Neutrophil (primary cell): ENCODE results near the gene HERC4.

Source experiments
- H3K27ac ChIP-seq: fragments of 200-600 bp; sonication (generic); 2 replicates; pipeline ENCODE4 v1.5.1; 2016; ENCODE audit warnings: mild to moderate bottlenecking, moderate library complexity
- H3K27me3 ChIP-seq: fragments of 200-600 bp; sonication (generic); 2 replicates; pipeline ENCODE4 v1.6.0; 2016; ENCODE audit warnings: mild to moderate bottlenecking
- H3K36me3 ChIP-seq: fragments of 200-600 bp; sonication (generic); 2 replicates; pipeline ENCODE4 v1.5.1; 2017
- H3K4me1 ChIP-seq, 2 experiments: fragments of 200-600 bp in 1 of 2; sonication (generic) in 1 of 2; 1 replicate in 1 of 2; 2 replicates in 1 of 2; pipeline versions ENCODE4 v1.5.1 to v1.6.1; 2013 to 2016; ENCODE audit warnings: low read depth in 1 of 2, low read length in 1 of 2, mild to moderate bottlenecking in 1 of 2, moderate library complexity in 1 of 2; ENCODE audit not compliant: control insufficient read depth in 1 of 2, insufficient read depth in 1 of 2
- H3K4me3 ChIP-seq, 2 experiments: fragments of 200-600 bp in 1 of 2; sonication (generic) in 1 of 2; 1 replicate in 1 of 2; 2 replicates in 1 of 2; pipeline ENCODE4 v1.5.1; 2013 to 2016; ENCODE audit warnings: low read depth in 1 of 2, low read length in 1 of 2, mild to moderate bottlenecking in 1 of 2, moderate library complexity in 1 of 2
- H3K9me3 ChIP-seq: fragments of 200-600 bp; sonication (generic); 2 replicates; pipeline ENCODE4 v1.5.1; 2016
- TF ChIP-seq, protein P1 (sequence below): fragments of 200-600 bp; sonication (generic); IDR thresholded peaks from 2 replicates; pipeline ENCODE4 v1.5.1; 2016; ENCODE audit warnings: antibody characterized with exemption

The HERC4 gene

DNA sequence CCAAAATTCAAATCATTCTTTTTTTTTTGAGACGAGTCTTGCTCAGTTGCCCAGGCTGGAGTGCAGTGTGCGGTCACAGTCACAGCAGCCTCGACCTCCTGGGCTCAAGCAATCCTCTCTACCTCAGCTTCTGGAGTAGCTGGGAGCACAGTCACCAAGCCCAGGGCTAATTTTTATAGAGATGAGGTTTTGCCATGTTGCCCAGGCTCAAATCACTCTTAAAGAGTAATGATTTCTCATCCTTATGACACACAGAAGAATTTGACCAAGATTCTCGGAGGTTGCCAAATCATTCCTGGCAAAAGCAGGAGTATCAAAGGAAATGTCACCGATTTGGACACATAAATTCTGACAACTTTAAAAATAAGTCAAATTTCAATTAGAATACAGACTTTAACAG lies 151.5 kb downstream of the HERC4 start:
- Histone ChIP-seq H3K4me1 (peaks cover 0 to 7% of the 10 kb centered on the region in 2 experiments), H3K27ac (no peak overlapping the region), H3K27me3 (no peaks in the 10 kb centered on the region), H3K4me3 (no peak overlapping the region), H3K36me3 (peaks cover 62% of the 10 kb centered on the region), H3K9me3 (no peaks in the 10 kb centered on the region)
- TF ChIP-seq, protein P1, sequence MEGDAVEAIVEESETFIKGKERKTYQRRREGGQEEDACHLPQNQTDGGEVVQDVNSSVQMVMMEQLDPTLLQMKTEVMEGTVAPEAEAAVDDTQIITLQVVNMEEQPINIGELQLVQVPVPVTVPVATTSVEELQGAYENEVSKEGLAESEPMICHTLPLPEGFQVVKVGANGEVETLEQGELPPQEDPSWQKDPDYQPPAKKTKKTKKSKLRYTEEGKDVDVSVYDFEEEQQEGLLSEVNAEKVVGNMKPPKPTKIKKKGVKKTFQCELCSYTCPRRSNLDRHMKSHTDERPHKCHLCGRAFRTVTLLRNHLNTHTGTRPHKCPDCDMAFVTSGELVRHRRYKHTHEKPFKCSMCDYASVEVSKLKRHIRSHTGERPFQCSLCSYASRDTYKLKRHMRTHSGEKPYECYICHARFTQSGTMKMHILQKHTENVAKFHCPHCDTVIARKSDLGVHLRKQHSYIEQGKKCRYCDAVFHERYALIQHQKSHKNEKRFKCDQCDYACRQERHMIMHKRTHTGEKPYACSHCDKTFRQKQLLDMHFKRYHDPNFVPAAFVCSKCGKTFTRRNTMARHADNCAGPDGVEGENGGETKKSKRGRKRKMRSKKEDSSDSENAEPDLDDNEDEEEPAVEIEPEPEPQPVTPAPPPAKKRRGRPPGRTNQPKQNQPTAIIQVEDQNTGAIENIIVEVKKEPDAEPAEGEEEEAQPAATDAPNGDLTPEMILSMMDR: no peak

DNA sequence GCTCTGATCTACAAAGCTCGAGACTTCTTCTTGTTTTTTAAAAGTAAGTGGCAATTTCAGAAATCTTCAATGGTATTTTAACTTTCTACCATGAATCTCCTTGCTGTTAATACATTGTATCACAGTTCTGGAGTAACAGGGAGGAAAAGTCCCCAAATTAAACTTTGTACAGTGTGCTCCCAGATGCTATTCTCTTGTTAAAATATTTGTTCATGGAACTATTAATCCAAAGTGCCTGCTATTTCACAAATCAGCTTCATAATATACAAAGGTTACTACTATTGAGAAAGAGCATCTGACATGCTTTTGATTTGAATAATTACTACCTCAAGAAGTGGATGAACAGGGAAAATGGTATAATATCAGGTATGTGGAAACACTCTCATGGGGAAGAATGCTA lies 154.0 kb downstream of the HERC4 start:
- no peak overlapping the region for H3K27ac ChIP-seq
- H3K4me3 ChIP-seq: no peak overlapping the region
- no peaks in the 10 kb centered on the region for H3K27me3 ChIP-seq
- H3K36me3 ChIP-seq: peaks cover 53% of the 10 kb centered on the region
- peaks cover 0 to 10% of the 10 kb centered on the region in 2 experiments for H3K4me1 ChIP-seq
- TF ChIP-seq, protein P1: no peak
- H3K9me3 ChIP-seq: no peaks in the 10 kb centered on the region

DNA sequence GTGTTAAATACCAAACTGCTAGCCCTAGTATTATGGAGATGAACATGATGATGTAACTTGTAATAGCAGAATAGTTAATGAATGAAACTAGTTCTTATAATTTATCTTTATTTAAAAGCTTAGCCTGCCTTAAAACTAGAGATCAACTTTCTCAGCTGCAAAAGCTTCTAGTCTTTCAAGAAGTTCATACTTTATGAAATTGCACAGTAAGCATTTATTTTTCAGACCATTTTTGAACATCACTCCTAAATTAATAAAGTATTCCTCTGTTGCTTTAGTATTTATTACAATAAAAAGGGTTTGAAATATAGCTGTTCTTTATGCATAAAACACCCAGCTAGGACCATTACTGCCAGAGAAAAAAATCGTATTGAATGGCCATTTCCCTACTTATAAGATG lies 157.4 kb downstream of the HERC4 start:
- H3K4me3 ChIP-seq: no peak overlapping the region
- peaks cover 0 to 10% of the 10 kb centered on the region in 2 experiments for H3K4me1 ChIP-seq
- TF ChIP-seq, protein P1: no peak
- H3K9me3 ChIP-seq: no peaks in the 10 kb centered on the region
- no peak overlapping the region for H3K27ac ChIP-seq
- no peaks in the 10 kb centered on the region for H3K27me3 ChIP-seq
- H3K36me3 ChIP-seq: peaks cover 55% of the 10 kb centered on the region

DNA sequence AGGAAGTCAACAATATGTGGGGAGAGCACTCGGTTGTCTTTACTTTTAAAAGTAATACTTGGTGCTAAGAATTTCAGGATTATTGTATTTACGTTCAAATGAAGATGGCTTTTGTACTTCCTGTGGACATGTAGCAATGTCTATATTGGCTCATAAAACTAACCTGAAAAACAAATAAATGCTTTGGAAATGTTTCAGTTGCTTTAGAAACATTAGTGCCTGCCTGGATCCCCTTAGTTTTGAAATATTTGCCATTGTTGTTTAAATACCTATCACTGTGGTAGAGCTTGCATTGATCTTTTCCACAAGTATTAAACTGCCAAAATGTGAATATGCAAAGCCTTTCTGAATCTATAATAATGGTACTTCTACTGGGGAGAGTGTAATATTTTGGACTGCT lies 157.9 kb downstream of the HERC4 start:
- Histone ChIP-seq H3K4me3 (no peak overlapping the region), H3K4me1 (peaks cover 0 to 10% of the 10 kb centered on the region in 2 experiments), H3K27me3 (no peaks in the 10 kb centered on the region), H3K9me3 (no peaks in the 10 kb centered on the region), H3K36me3 (peaks cover 55% of the 10 kb centered on the region), H3K27ac (no peak overlapping the region)
- TF ChIP-seq, protein P1: no peak

DNA sequence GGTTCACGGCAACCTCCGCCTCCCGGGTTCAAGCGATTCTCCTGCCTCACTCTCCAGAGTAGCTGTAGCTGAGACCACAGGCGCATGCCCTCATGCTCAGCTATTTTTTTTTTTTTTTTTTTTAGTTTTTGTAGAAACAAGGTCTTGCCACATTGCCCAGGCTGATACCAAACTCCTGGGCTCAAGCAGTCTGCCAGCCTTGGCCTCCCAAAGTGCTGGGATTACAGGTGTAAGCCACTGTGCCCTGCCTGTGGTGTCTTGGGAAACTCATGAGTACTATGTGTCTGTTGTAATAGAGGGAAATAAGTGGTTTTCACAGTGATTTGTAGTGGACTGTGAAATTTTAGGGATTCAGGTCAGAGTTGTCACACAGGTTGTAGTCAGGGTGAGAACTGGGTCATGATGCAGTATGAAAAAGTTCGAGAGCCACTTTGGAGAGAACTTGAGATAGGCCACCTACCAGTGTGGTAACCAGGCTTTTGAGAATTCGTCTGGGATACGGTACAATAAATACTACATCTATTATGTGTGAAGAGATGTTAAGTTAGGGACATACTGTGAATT lies 160.2 kb downstream of the HERC4 start:
- peaks cover 74% of the 10 kb centered on the region for H3K36me3 ChIP-seq
- H3K4me1 ChIP-seq: peaks cover 0 to 10% of the 10 kb centered on the region in 2 experiments
- no peak overlapping the region for H3K4me3 ChIP-seq
- H3K27me3 ChIP-seq: no peaks in the 10 kb centered on the region
- no peak overlapping the region for H3K27ac ChIP-seq
- TF ChIP-seq, protein P1: no peak
- H3K9me3 ChIP-seq: no peaks in the 10 kb centered on the region
